Naive thymus-derived CD4-positive, alpha-beta T cell (primary cell): ENCODE results near the gene CCM2. TPM values are rescaled to one million over a fixed set of nuclear protein-coding genes. Genes with fewer than 3 reads are reported as not detected.

Source experiments
- ATAC-seq: fragments of 150-1000 bp; cut with Tn5 transposase; 2 replicates; pipeline ENCODE4 v1.10.0; 2021; ENCODE audit warnings: mild to moderate bottlenecking, moderate library complexity
- CTCF ChIA-PET: fragments of 350-600 bp; sonication (Branson Sonifier 250); formaldehyde crosslinking; loops from one replicate; lab custom pipeline; 2021; ENCODE audit warnings: antibody characterized with exemption; lab: Charles Lee
- POLR2A ChIA-PET: fragments of 350-600 bp; sonication (Branson Sonifier 250); formaldehyde crosslinking; loops from one replicate; lab custom pipeline; 2021; ENCODE audit warnings: antibody characterized with exemption, inconsistent platforms; lab: Charles Lee
- DNase-seq, 9 donors: peaks; one replicate each; pipeline versions ENCODE4 v3.0.0 to v3.0.0-alpha.2; 2020 to 2022; ENCODE audit warnings: mixed read lengths in 1 of 9
- H3K27ac ChIP-seq: one replicate; pipeline ENCODE4 v1.7.0; 2013; ENCODE audit warnings: mild to moderate bottlenecking, low read depth, low read length, moderate library complexity
- H3K27me3 ChIP-seq, 2 donors: one replicate each; pipeline ENCODE4 v1.7.0; 2013; ENCODE audit warnings: low read length in 2 of 2, mild to moderate bottlenecking in 2 of 2, moderate library complexity in 2 of 2; ENCODE audit not compliant: control insufficient read depth in 2 of 2, insufficient read depth in 2 of 2
- H3K36me3 ChIP-seq, 3 experiments: 1 replicate in 2 of 3; 2 replicates in 1 of 3; pipeline ENCODE4 v1.7.0; 2013; ENCODE audit warnings: low read length in 3 of 3, mild to moderate bottlenecking in 3 of 3, moderate library complexity in 1 of 3; ENCODE audit not compliant: insufficient read depth in 3 of 3, control insufficient read depth in 2 of 3
- H3K4me1 ChIP-seq, 2 donors: one replicate each; pipeline ENCODE4 v1.7.0; 2013; ENCODE audit warnings: low read length in 2 of 2, mild to moderate bottlenecking in 2 of 2, moderate library complexity in 1 of 2; ENCODE audit not compliant: control insufficient read depth in 2 of 2, insufficient read depth in 2 of 2
- H3K4me3 ChIP-seq: 2 replicates; pipeline ENCODE4 v1.7.0; 2013; ENCODE audit warnings: mild to moderate bottlenecking, low read length
- H3K9me3 ChIP-seq, 3 experiments: 1 replicate in 2 of 3; 2 replicates in 1 of 3; pipeline ENCODE4 v1.7.0; 2013; ENCODE audit warnings: low read length in 3 of 3; ENCODE audit not compliant: control insufficient read depth in 2 of 3
- H3K27ac Mint-ChIP-seq, 9 donors: one replicate each; pipeline ENCODE4 v1.8.0; 2020 to 2022; ENCODE audit warnings: mixed read lengths in 9 of 9, mild to moderate bottlenecking in 8 of 9, moderate library complexity in 5 of 9, inconsistent platforms in 2 of 9
- H3K27me3 Mint-ChIP-seq, 5 donors: one replicate each; pipeline ENCODE4 v1.8.0; 2021 to 2022; ENCODE audit warnings: mixed read lengths in 5 of 5, mild to moderate bottlenecking in 1 of 5
- H3K36me3 Mint-ChIP-seq, 5 donors: one replicate each; pipeline ENCODE4 v1.8.0; 2020 to 2022; ENCODE audit warnings: mixed read lengths in 5 of 5, mild to moderate bottlenecking in 3 of 5, inconsistent platforms in 1 of 5
- H3K4me1 Mint-ChIP-seq, 7 donors: one replicate each; pipeline ENCODE4 v1.8.0; 2020 to 2022; ENCODE audit warnings: mixed read lengths in 7 of 7, mild to moderate bottlenecking in 3 of 7, inconsistent platforms in 1 of 7
- H3K4me3 Mint-ChIP-seq, 10 donors: one replicate each; pipeline ENCODE4 v1.8.0; 2020 to 2022; ENCODE audit warnings: mild to moderate bottlenecking in 10 of 10, mixed read lengths in 10 of 10, moderate library complexity in 6 of 10, inconsistent platforms in 2 of 10
- H3K9me3 Mint-ChIP-seq, 11 donors: one replicate each; pipeline ENCODE4 v1.8.0; 2020 to 2022; ENCODE audit warnings: mixed read lengths in 11 of 11, mild to moderate bottlenecking in 4 of 11, inconsistent platforms in 1 of 11, moderate library complexity in 1 of 11
- intact Hi-C, 2 donors: fragments of 100-400 bp; cut with micrococcal nuclease; formaldehyde crosslinking; loops; one replicate each; pipeline ENCODE4 v1.15.1; 2023
- polyA plus RNA-seq, 2 donors: library from polyadenylated mRNA; unstranded; fragments of 300-500 nt; fragmentation: Illumina TruSeq; gene quantifications; one replicate each; pipeline ENCODE4 v1.2.3, GENCODE V29; 2021
- total RNA-seq, 6 experiments: library from RNA in 5 of 6; stranded (reverse) in 5 of 6; gene quantifications; 1 replicate in 5 of 6; 2 replicates in 1 of 6; pipeline ENCODE4 v1.2.3 and lab custom pipeline; 2021 to 2026

Gene CCM2
- total and polyA plus RNA-seq, 7 experiments from 2014 or later = 75.9 to 200 (median 119) TPM

DNA sequence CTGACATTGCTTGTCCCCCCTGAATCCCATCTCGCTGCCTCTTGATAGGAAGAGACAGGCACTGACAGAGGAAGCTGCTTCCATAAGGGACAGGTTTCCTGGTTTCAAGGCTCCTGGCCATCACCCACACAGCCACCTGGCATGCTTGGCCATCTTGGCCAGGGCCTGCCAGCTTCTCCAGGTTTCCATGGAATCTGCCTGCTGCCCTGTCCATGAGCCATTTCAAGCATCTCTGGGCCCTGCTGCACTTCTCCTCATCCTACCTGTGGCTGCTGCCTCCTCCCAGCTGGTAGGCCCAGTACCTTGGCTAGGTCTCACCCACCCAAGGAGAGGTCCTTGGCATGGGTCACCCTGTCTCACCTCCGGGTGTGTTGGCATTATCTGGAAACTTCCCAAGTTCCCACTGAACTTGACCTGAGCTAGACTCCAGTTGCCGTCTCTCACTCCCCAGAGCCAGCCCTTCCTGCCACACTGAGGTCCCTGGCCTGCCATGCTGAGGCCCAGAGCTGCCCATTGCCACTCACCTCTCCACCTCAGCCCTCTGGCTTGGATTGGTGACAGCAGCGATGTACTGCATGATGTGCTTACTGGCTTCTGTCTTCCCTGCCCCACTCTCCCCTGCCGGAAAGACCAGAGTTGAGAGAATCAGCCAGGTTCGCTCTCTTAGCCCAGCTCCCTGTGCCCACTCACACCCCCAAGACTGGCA is 23.8 kb upstream of the CCM2 start:
- H3K4me3 ChIP-seq = peak overlapping the region; percentile 78
- intact Hi-C loops = loop anchor here in 1 of 2 donors (5.0 kb wide), 6 partner anchors 129 to 894 kb away; partner anchors contain the start of genes H2AZ2, POLM, PPIA and TMED4
- peak overlapping the region; percentile 83 for H3K27ac ChIP-seq
- peaks cover 49 to 66% of the 10 kb centered on the region in 2 donors for H3K4me1 ChIP-seq
- Mint-ChIP-seq H3K9me3 (no peaks in the 10 kb centered on the region), H3K4me3 (peak overlapping the region; percentile 20 to 100 (median 86)), H3K27me3 (no peaks in the 10 kb centered on the region), H3K36me3 (peaks cover 0 to 49% (median 4%) of the 10 kb centered on the region in 5 donors), H3K4me1 (peaks cover 49 to 83% (median 58%) of the 10 kb centered on the region in 7 donors), H3K27ac (peak overlapping the region; percentile 19 to 99 (median 95))
- H3K36me3 ChIP-seq = peaks cover 11 to 53% (median 29%) of the 10 kb centered on the region in 3 experiments
- ChIA-PET POLR2A (interaction anchor here (0.7 to 19.9 kb wide), 9 partner anchors 8 to 160 kb away, joined by 3 to 309 read pairs (median 4); partner anchors contain the start of genes CCM2 and TBRG4), CTCF (interaction anchor here (0.8 to 6.4 kb wide), 4 partner anchors 26 to 160 kb away, joined by 3 to 139 read pairs (median 16); no protein-coding TSS in a partner anchor)
- H3K27me3 ChIP-seq = no peaks in the 10 kb centered on the region
- H3K9me3 ChIP-seq = no peaks in the 10 kb centered on the region
- no peak for ATAC-seq
- no peak for DNase-seq

DNA sequence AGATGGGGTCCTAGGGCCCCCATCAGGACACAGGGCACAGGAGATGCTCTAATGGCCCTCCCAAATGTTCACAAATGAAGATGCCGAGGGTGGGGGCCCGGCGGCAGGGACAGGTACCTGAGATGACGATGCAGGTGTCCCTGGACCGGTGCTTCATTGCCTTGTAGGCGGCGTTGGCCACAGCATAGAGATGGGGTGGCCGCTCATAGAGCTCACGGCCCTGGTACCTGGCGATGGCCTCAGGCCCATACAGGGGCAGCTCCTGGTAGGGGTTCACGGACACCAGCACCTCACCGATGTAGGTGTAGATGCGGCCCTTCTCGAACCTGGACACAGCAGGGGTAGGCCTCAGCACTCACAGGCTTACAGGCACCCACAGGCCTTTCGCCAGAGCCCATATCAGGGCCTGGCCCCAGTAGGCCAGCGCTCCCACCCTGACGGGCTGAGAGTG is 23.2 kb upstream of the CCM2 start:
- peaks cover 50 to 87% (median 59%) of the 10 kb centered on the region in 7 donors for H3K4me1 Mint-ChIP-seq
- no peaks in the 10 kb centered on the region for H3K9me3 ChIP-seq
- CTCF ChIA-PET = interaction anchor here (0.8 to 6.4 kb wide), 3 partner anchors 25 to 160 kb away, joined by 3 to 139 read pairs (median 8); no protein-coding TSS in a partner anchor
- peaks cover 11 to 47% (median 25%) of the 10 kb centered on the region in 3 experiments for H3K36me3 ChIP-seq
- POLR2A ChIA-PET = interaction anchor here (0.7 to 19.9 kb wide), 8 partner anchors 9 to 135 kb away, joined by 3 to 309 read pairs (median 6); partner anchors contain the start of genes CCM2 and TBRG4
- peak overlapping the region; percentile 83 for H3K27ac ChIP-seq
- ATAC-seq (no peak), DNase-seq (no peak)
- peak overlapping the region; percentile 75 to 100 (median 94) for H3K4me3 Mint-ChIP-seq
- no peaks in the 10 kb centered on the region for H3K9me3 Mint-ChIP-seq
- H3K27ac Mint-ChIP-seq = peak overlapping the region; percentile 93 to 99 (median 96)
- intact Hi-C loops = loop anchor here (1.0 to 5.0 kb wide), 7 partner anchors 10 to 894 kb away; partner anchors contain the start of genes H2AZ2 (in 1 of the 2), POLM (in 1 of the 2), PPIA (in 1 of the 2) and TMED4 (in 1 of the 2)
- peaks cover 0 to 48% (median 4%) of the 10 kb centered on the region in 5 donors for H3K36me3 Mint-ChIP-seq
- no peaks in the 10 kb centered on the region for H3K27me3 Mint-ChIP-seq
- H3K27me3 ChIP-seq = no peaks in the 10 kb centered on the region
- peaks cover 55 to 66% of the 10 kb centered on the region in 2 donors for H3K4me1 ChIP-seq
- peak overlapping the region; percentile 78 for H3K4me3 ChIP-seq

DNA sequence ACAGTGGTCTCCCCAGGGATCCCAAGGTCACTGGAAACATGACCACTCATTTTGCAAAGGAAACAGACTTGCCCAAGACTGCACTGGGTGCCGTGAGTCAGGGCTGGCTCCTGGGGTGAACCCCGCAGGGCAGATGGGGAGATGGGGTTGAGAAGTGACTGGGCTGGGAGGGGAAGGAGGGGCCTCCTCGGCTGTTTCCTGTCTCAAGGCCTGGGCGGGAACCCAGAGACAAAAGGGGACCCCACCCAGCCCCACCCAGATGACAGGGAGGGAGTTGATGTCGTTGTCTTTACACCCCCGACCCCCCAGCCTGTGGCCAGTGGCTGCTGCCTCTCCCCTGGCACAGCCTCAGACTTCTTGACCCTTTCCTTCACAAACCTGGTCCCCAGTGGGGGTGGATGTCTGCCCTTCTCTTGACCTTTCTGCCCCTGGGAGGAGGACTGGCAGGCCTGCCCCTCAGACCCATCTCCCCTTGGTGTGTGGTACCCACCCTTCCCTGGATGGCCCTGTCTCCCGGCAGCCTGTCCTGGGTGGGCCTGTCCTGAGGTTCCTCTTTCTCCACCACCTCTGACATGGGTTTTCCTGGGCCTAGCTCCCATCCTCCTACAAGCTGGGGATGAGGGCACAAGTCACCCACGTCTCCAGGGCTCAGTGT is 22.6 kb upstream of the CCM2 start:
- Histone ChIP-seq H3K36me3 (peaks cover 11 to 42% (median 25%) of the 10 kb centered on the region in 3 experiments), H3K27ac (peak overlapping the region; percentile 83), H3K4me1 (peaks cover 57 to 66% of the 10 kb centered on the region in 2 donors), H3K4me3 (peak overlapping the region; percentile 78), H3K9me3 (no peaks in the 10 kb centered on the region), H3K27me3 (no peaks in the 10 kb centered on the region)
- Mint-ChIP-seq H3K27me3 (no peaks in the 10 kb centered on the region), H3K27ac (peak overlapping the region; percentile 93 to 99 (median 96)), H3K9me3 (no peaks in the 10 kb centered on the region), H3K4me3 (peak overlapping the region; percentile 84 to 100 (median 94)), H3K4me1 (peaks cover 47 to 85% (median 58%) of the 10 kb centered on the region in 7 donors), H3K36me3 (peaks cover 2 to 51% (median 8%) of the 10 kb centered on the region in 5 donors)
- intact Hi-C loops = loop anchor here (1.0 to 5.0 kb wide), 7 partner anchors 9 to 895 kb away; partner anchors contain the start of genes H2AZ2 (in 1 of the 2), POLM (in 1 of the 2), PPIA (in 1 of the 2) and TMED4 (in 1 of the 2)
- DNase-seq (peak in 8 of 9 donors; percentile 34 to 78 (median 56)), ATAC-seq (peak; percentile 67)
- ChIA-PET POLR2A (interaction anchor here (0.6 to 19.9 kb wide), 11 partner anchors 10 to 159 kb away, joined by 3 to 309 read pairs (median 5); partner anchors contain the start of genes CCM2 and TBRG4), CTCF (interaction anchor here (0.9 to 2.7 kb wide), 4 partner anchors 19 to 50 kb away, joined by 4 to 8 read pairs (median 4); partner anchors contain the start of gene CCM2)

- H3K4me1 Mint-ChIP-seq = peaks cover 47 to 89% (median 63%) of the 10 kb centered on the region in 7 donors
- H3K4me3 ChIP-seq = peak overlapping the region; percentile 78
- peak overlapping the region; percentile 84 to 100 (median 94) for H3K4me3 Mint-ChIP-seq
- ATAC-seq (no peak), DNase-seq (no peak)
- peak overlapping the region; percentile 93 to 99 (median 96) for H3K27ac Mint-ChIP-seq
- intact Hi-C loops = loop anchor here (1.0 to 5.0 kb wide), 11 partner anchors 8 to 933 kb away; partner anchors contain the start of genes TMED4 (in 2 of the 2), DBNL (in 1 of the 2), H2AZ2 (in 1 of the 2) and POLM (in 1 of the 2)
- peak overlapping the region; percentile 83 for H3K27ac ChIP-seq
- POLR2A ChIA-PET = interaction anchor here (0.6 to 19.9 kb wide), 10 partner anchors 9 to 159 kb away, joined by 3 to 309 read pairs (median 5); partner anchors contain the start of genes CCM2 and TBRG4
- no peaks in the 10 kb centered on the region for H3K9me3 Mint-ChIP-seq
- H3K9me3 ChIP-seq = no peaks in the 10 kb centered on the region
- peaks cover 14 to 42% (median 24%) of the 10 kb centered on the region in 3 experiments for H3K36me3 ChIP-seq
- CTCF ChIA-PET = interaction anchor here (0.6 to 2.7 kb wide), 5 partner anchors 19 to 110 kb away, joined by 3 to 8 read pairs (median 4); partner anchors contain the start of gene CCM2
- peaks cover 3 to 55% (median 13%) of the 10 kb centered on the region in 5 donors for H3K36me3 Mint-ChIP-seq
- H3K27me3 Mint-ChIP-seq = no peaks in the 10 kb centered on the region
- peaks cover 57 to 66% of the 10 kb centered on the region in 2 donors for H3K4me1 ChIP-seq
- H3K27me3 ChIP-seq = no peaks in the 10 kb centered on the region
Measured at GRCh38 chr7:44977959-44978335, 22.1 kb upstream of the CCM2 start.

- intact Hi-C loops = loop anchor here (1.0 to 5.0 kb wide), 18 partner anchors 8 to 934 kb away; partner anchors contain the start of genes H2AZ2 (in 2 of the 2), PURB (in 2 of the 2), TBRG4 (in 2 of the 2) and TMED4 (in 2 of the 2)
- peak within 1 kb of the TSS; percentile 93 to 99 (median 96) for H3K27ac Mint-ChIP-seq
- H3K4me1 Mint-ChIP-seq = peaks cover 47 to 95% (median 65%) of the 10 kb centered on the region in 7 donors
- ATAC-seq (peak; percentile 83), DNase-seq (peak; percentile 58 to 90 (median 87))
- H3K36me3 Mint-ChIP-seq = peaks cover 3 to 60% (median 18%) of the 10 kb centered on the region in 5 donors
- Histone ChIP-seq H3K36me3 (peaks cover 19 to 43% (median 29%) of the 10 kb centered on the region in 3 experiments), H3K4me1 (peaks cover 57 to 66% of the 10 kb centered on the region in 2 donors), H3K27me3 (no peaks in the 10 kb centered on the region), H3K27ac (peak within 1 kb of the TSS; percentile 83), H3K9me3 (no peaks in the 10 kb centered on the region), H3K4me3 (peak within 1 kb of the TSS; percentile 78)
- POLR2A ChIA-PET = interaction anchor here (1.0 to 19.9 kb wide), 15 partner anchors 10 to 158 kb away, joined by 3 to 309 read pairs (median 5); partner anchors contain the start of genes CCM2, H2AZ2, PURB and TBRG4
- no peaks in the 10 kb centered on the region for H3K9me3 Mint-ChIP-seq
- peak within 1 kb of the TSS; percentile 84 to 100 (median 94) for H3K4me3 Mint-ChIP-seq
- no peaks in the 10 kb centered on the region for H3K27me3 Mint-ChIP-seq
- CTCF ChIA-PET = interaction anchor here (0.6 to 1.3 kb wide), 4 partner anchors 18 to 110 kb away, joined by 3 to 4 read pairs (median 4); no protein-coding TSS in a partner anchor
Measured at GRCh38 chr7:44978511-44979366, 21.3 kb upstream of the CCM2 start, which contains the start of gene MYO1G. Gene MYO1G (minus strand): TSS chr7:44979015. CDS start chr7:44978961, 54 bp downstream.
